Measurements from ENCODE around the gene RAP1A.

- TF ChIP-seq CTCF (conservative IDR thresholded peaks at IDR 0.05; ENCODE audit: low read depth, low read length) (no peak), EZH2 (IDR thresholded peaks at IDR 0.05; ENCODE audit: borderline replicate concordance, low read depth, low read length, poor library complexity, severe bottlenecking) (no peak)
Observed at GRCh38 chr1:111629190-111629954, 9.8 kb downstream of the RAP1A start.

All from A673 (cell line).